T-helper 1 cell (primary cell): ENCODE measurements around the gene B4GALNT2.
A peak's percentile ranks its signal among the peaks of the same experiment; 100 is the strongest.
"Not testable (repeated sequence)": the region's sequence is repeated elsewhere in the genome, so short reads cannot be mapped to it uniquely, and the experiment has no call there.

ENCODE experiments used
- DNase-seq, 5 donors: peaks; one replicate each; pipeline ENCODE4 v3.0.0-alpha.2; 2012 to 2020

B4GALNT2 gene

DNA sequence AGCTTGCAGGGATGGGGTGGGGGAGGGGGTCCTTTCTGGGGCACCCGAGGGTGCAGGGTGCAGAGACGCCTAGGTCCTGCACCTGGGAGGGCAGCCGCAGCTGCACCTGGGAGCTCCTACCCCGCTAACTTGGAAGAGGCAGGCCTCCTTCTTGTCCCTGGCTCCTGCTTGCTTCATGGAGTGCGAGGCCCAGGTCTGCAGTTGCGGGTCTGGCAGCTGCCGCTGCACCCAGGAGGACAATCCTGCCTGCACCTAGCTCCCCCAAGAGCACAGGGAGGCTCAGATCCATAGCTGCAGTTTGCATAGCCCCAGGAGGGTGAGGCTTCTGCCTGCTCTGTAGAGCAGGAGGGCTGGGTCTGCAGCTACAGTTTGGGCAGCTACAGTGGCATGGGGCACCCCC, 51.2 kb downstream of the B4GALNT2 start:
- DNase-seq = no peak

DNA sequence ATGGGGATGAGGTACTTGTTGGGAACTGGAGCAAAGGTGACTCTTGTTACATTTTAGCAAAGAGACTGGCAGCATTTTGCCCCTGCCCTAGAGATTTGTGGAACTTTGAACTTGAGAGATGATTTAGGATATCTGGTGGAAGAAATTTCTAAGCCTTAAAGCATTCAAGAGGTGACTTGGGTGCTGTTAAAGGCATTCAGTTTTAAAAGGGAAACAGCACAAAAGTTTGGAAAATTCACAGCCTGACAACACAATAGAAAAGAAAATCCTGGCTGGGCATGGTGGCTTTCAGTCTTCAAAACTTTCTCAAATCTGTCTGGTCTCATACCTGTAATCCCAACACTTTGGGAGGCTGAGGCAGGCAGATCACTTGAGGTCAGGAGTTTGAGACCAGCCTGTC, 52.0 kb downstream of the B4GALNT2 start:
- not testable (repeated sequence) for DNase-seq

GRCh38 chr17:49185381-49185780, 52.8 kb downstream of the B4GALNT2 start:
- DNase-seq = not testable (repeated sequence)

DNA sequence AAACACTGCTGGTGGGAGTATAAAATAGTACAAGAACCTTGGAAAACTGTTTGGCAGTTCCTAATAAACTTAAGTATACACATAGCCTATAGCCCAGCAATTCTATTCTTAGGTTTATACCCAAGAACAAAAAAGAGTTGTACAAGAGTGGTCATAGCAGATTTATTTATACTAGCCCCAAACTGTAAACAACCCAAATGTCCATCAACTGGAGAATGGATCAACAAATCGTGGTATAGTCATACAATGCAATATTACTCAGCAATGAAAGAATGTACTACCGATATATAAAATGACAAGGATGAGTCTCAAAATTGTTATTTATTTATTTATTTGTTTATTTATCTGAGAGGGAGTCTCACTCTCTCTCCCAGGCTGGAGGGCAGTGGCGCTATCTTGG, 54.7 kb downstream of the B4GALNT2 start:
- no peak for DNase-seq

GRCh38 chr17:49190932-49191331, 58.4 kb downstream of the B4GALNT2 start:
- DNase-seq = no peak

DNA sequence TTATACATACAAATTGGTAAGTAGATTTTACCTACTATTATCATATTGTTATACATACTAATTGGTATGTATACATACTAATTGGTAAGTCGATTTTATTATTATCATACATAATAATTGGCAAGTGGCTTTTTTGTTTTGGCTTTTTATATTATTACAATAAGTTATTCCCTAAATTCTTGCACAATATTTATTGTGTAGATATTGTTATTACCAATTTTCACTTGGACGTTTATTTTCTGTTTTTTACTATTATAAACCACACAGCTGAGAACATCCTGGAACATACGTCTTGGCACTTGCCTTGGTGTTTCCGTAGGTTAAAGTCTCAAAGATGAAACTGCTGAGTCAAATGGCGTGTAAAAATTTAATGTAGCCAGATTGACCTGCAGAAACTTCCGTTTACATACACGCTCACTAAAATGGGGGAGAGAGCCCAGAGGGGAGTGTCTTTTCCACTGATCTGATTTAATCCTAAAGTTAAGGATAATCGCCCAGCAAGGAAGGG, 58.9 kb downstream of the B4GALNT2 start:
- peak in 1 of 5 donors; percentile 84 for DNase-seq

- DNase-seq = peak; percentile 67 to 85 (median 77)
These were observed 59.6 kb downstream of the B4GALNT2 start for GRCh38 chr17:49191917-49192741.

GRCh38 chr17:49193513-49194296, 61.1 kb downstream of the B4GALNT2 start:
- DNase-seq = peak in 1 of 5 donors; percentile 44

DNA sequence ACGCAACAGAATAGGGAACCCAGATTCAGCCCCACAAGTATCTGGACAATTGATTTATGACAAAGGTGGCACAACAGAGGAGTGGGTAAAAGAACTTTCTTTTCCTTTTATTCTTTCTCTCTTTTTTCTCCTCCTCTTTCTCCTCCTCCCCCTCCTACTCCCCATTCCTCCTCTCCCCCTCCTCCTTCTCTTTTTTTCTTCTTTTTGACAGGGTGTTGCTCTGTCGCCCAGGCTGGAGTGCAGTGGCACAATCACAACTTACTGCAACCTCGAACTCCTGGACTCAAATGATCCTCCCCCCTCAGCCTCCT, 61.7 kb downstream of the B4GALNT2 start:
- DNase-seq = no peak

- DNase-seq = peak in 1 of 5 donors; percentile 49
These were observed 63.2 kb downstream of the B4GALNT2 start for GRCh38 chr17:49195751-49196150.

DNA sequence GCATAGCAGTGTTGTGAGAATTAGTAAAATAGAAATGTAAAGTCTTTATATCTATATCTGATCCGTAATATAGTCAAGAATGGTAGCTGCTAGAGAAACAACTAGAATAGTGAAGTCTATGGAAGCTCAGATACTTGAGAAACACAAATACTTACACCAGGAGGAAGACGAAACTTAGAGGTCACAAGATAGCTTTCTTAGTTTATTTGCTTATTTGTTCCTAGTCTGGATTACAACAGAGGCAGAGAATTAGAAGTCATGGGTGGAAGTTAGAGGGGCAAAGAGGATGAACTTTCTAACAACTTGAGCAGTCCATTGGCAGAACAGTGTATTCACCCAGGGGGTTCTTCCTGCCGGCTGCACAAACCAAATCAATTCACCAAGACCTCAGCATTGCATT, 64.0 kb downstream of the B4GALNT2 start:
- no peak for DNase-seq

DNA sequence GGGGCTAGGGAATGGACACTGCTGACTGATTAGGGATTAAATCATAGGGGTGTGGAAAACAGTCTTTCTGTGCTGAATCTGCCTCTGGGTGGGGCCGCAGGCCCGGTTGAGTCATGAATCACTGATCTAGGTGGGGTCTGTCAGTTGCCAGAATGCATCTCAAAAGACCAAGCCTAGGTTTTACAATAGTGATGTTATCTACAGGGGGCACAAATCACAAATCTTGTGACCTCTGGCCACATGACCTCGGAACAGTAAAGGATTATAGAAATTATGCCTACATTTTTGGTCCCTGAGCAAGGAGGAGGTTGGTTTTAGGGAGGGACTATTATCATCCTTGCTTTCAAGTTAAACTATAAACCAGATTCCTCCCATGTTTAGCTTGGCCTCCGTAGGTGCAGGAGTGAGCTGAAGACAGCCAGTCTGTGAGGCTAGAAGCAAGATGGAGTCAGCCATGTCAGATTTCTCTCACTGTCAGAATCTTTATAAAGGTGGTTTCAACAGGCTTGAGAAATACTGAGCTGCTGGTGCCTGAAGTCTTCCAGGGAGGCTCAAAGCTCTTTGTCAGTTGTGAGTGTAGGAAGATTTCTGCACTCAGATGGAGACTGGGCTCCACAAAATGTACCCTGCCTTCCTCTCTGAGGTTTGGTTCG, 64.9 kb downstream of the B4GALNT2 start:
- no peak for DNase-seq

GRCh38 chr17:49198211-49198610, 65.6 kb downstream of the B4GALNT2 start:
- DNase-seq = no peak

DNA sequence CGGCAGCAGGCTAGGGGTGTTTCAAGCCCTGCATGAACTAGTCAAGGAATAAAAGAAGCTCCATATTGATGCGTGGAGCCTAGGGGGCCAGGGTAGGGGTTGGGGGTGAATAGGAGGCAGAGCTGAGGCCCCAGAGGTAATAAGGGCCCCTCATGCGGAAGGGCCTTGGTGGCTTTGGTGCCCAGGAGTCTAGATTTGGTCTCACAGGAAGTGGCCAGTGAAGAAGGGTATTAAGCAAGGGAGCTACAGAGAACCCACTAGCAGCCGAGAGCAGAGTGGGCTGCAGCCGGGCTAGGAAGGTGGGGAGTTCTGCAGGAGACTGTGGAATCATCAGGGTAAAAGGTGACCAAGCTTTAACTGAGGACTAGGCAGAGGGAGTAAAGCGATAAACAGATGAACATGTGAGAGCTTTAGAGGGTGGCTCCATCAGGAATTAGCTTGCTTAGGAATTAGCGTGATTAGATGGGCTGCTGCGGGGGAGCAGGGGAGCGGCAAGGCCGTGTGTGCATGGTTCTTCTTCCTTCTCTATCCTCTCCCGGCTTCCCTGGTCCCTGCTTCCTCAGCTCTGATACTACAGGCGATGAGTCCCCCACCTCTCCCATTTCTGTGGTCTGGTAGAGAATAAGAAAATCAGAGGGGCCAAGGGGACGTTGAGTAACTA, 68.0 kb downstream of the B4GALNT2 start:
- DNase-seq = no peak

DNA sequence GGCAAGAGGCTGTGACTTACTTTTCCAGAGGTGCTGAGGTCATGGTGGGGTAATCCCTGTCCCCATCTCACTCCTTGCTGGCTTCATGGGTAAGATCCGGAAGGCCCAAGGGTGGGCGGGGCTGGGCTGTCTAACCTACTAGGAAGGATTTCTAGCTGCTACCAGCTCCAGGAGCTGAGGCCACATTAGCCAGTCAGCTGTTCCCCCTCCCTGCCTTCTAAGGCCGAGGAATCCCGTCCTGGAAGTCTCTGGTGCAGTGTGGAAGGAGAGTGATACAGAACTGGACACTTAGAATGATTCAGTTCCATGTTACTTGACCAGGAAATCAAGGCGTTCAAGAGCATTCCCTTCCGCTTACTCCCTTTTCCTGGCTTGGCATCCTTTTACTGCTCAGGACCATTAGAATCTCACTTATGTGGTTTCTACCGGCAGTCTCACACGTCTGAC, 68.9 kb downstream of the B4GALNT2 start:
- no peak for DNase-seq

GRCh38 chr17:49203796-49204195, 71.2 kb downstream of the B4GALNT2 start:
- DNase-seq = no peak

DNA sequence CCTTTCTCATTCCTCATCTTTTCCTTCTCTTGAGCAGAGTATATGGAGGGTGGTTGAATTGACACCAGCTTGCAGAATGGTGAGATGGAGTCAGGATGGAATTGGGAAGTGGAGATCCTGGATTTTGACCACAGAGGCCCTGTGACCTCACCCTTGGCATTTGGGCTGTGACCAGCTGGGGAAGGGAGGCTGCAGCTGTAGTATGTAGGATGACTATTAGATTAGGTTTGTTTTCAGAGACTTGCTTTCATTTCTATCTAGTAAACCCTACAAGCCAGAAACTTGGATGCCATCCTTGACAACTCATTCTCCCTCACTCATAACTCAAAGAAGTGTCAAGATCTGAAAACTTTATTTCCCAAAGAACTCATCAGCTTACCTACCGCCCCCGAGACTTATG, 71.9 kb downstream of the B4GALNT2 start:
- no peak for DNase-seq

GRCh38 chr17:49209061-49209571, 76.5 kb downstream of the B4GALNT2 start:
- DNase-seq = no peak

DNA sequence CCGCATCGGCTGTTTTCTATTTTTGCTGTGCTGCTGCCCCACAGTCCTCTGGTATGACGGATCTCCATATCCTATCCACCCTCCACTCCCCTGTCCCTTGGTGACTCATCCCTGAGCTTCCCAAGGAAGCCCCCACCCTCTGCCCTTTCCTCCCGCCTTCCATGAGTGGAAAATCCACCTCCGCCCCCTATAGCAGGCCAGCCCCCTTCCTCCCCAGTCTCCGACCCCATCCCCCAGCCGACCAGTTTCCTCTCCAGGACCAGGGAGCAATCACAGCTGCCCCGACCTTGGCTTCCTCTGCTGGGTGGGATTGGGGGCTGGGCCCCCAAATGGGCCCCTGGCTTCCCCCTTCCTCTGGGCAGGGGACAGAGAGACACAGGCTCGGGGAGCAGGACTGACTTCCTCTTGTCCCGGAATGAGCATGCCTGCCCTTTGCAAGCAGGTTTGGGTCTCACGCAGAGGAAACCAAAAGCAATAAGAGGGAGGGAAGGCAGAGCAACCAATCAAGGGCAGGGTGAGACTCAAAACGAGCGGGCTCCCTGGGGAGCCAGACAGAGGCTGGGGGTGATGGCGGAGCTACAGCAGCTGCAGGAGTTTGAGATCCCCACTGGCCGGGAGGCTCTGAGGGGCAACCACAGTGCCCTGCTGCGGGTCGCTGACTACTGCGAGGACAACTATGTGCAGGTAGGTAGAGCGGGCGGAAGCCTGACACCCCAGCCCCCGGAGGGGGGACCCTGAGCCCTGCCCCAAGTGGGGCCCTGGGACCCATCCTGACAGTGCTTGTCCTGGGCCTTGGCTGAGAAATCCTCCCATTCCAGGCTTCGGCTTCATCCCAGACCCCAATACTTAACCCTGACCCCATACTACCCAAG, 77.8 kb downstream of the B4GALNT2 start, which contains the start of the genes ABI3 and GNGT2:
Gene ABI3, plus strand, starts transcription at position 550 of the 872 bp plus-strand sequence. Its CDS starts 18 bp downstream, at position 568.
Gene GNGT2, minus strand, starts transcription at position 417 of the 872 bp plus-strand sequence. CDS start 3,152 bp downstream, outside the sequence.
- peak in 4 of 5 donors; percentile 28 to 84 (median 44) for DNase-seq

DNA sequence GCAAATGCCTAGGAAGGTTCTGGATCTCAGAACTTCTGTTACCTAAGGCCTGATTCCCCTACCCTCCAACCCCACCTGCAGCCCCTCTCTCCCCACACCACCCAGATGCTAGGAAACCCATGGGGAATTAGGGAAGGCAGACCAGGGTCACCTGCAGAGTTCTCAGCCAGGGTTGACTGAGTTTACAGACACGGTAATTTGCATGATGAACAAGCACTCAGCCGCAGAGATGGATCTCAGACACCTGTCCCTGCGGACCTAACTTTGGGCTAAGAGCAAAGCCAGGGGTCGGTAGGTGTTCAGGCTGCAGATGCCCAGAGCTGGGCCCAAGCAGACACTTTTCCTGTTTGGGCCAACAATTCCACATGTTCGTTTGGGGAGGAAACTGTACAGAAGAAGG, 80.8 kb downstream of the B4GALNT2 start:
- no peak for DNase-seq

DNA sequence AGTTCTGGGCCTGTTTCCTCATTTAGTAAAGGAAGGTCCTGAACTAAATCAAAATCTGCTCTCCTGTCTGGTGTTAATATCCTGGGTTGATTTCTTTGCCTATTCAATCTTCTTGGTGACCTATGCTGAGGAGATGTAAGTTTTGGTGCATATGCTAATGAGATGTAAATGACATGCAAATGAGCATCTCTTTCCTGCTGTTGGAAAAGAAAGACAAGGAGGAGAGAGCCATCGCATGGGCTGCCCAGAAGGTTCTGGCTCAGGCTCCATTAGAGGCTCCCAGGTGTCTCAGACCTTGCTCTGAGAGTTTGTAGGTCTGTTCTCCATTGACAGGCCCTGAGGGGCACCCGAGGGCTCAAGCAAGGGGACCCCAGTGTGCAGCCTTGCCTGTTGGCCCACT, 81.3 kb downstream of the B4GALNT2 start:
- DNase-seq = no peak
